Astrocyte of the spinal cord (primary cell): ENCODE data around the gene TPD52L1.

Experiments
- DNase-seq: peaks from one replicate; pipeline ENCODE4 v3.0.0; 2011; ENCODE audit warnings: low read depth, low spot score
- H3K4me3 ChIP-seq: 2 replicates; pipeline ENCODE4 v1.5.1; 2011; ENCODE audit warnings: low read depth, mild to moderate bottlenecking, low read length, moderate library complexity
- CTCF ChIP-seq: IDR thresholded peaks from 2 replicates; pipeline ENCODE4 v1.5.1; 2012; ENCODE audit warnings: low read depth, mild to moderate bottlenecking, low read length, inconsistent platforms
- in situ Hi-C: cut with HindIII; loops from 2 replicates; pipeline ENCODE4 v1.10.0; 2017; ENCODE audit warnings: low sequenced_read_pairs

The TPD52L1 gene

GRCh38 chr6:125285936-125286335, 132.4 kb downstream of the TPD52L1 start:
- no peak for DNase-seq
- no peak overlapping the region for H3K4me3 ChIP-seq
- TF ChIP-seq CTCF, result no peak
- in situ Hi-C loops, result no loop called here

DNA sequence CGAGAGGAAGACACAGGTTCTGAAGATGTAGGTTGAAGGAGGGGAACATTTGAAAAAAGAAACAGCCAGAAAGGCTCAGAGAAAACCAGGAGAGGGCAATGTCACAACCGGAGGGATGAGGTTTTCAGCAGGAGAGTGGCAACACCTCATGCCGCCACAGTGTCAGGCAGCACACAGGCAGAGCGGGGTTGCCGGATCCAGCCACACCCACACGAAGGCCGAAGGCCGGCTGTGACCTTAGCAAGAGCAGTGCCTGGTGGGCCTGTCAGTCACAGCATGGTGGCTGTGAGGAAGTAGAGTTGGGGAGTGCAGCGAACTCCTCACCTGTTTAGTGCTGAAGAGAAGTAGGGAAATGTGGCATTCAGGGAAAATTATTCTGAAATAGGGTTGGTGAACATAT, 134.1 kb downstream of the TPD52L1 start:
- TF ChIP-seq CTCF, result no peak
- H3K4me3 ChIP-seq, result no peak overlapping the region
- in situ Hi-C loops, result no loop called here
- DNase-seq, result no peak

DNA sequence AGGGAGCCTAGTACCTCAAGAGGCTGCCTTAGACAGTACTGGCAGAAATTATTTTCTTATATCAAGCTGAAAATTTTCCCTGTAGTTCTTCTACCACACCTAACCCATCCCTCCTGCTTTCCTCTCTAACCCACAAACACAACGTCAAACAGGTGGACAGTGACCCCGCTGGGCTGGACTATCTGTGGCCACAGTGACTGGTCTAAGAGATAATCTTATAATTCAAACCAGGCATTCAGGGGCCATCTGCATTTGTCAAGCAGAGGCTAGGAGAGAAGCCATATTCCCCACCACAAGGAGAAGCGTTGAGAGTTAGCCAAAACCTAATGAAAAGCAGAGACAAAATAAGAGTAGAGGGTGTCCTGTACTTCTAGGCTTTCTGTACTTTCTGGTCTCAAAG, 140.0 kb downstream of the TPD52L1 start:
- in situ Hi-C loops, result no loop called here
- no peak overlapping the region for H3K4me3 ChIP-seq
- TF ChIP-seq CTCF, result no peak
- DNase-seq, result no peak

DNA sequence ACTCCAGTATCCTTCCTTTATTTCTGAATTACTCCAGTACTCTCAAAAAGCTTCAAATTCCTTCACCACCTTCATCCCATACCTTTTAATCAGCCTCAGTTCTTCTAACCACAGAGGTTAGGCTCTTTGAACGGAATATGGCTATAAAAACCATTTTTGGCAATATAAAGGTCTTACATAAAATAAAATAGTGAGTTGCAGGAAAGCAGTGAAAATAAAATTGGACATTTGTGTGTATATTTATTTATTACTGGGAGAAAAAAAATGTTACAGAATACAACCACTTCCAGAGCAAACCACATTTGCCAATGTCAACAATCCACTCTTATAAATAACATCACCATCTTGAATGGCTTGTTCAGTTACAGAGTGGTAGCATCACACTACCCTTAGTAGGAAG, 140.5 kb downstream of the TPD52L1 start:
- in situ Hi-C loops, result no loop called here
- TF ChIP-seq CTCF, result no peak
- DNase-seq, result no peak
- no peak overlapping the region for H3K4me3 ChIP-seq

DNA sequence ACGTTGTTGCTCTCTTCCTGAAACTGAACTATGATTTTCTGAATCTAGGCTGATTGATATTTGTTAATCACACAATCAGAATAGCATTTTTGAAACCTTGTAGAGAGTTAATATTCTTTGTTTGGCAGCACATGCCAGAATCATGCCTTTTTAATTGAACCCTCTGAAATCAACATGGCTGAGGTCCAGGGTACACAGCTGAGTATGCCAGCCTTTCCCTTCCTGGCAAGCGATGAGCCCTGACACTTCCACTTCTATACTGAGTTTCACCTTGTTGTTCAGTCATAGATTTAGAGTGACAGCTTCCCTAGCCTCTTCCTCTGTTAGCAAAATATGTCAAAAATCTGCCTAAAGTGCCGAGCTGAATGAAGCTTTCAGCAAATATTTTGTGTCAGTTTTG, 141.4 kb downstream of the TPD52L1 start:
- no peak for DNase-seq
- no peak for TF ChIP-seq CTCF
- in situ Hi-C loops, result no loop called here
- H3K4me3 ChIP-seq, result no peak overlapping the region

GRCh38 chr6:125296471-125296870, 142.9 kb downstream of the TPD52L1 start:
- in situ Hi-C loops, result no loop called here
- no peak overlapping the region for H3K4me3 ChIP-seq
- peak; percentile 16 for DNase-seq
- no peak for TF ChIP-seq CTCF

- in situ Hi-C loops, result no loop called here
- no peak overlapping the region for H3K4me3 ChIP-seq
- no peak for DNase-seq
- TF ChIP-seq CTCF, result no peak
Observed at GRCh38 chr6:125299257-125299656, 145.7 kb downstream of the TPD52L1 start.
